H1 (cell line): Measurements from ENCODE around the gene AGPAT4. TPM values are rescaled to one million over a fixed set of nuclear protein-coding genes. Genes with fewer than 3 reads are reported as not detected.

Experiments
- CTCF ChIA-PET: fragments of 300-600 bp; sonication (Branson Sonifier 250); formaldehyde crosslinking; loops from one replicate; lab custom pipeline; 2021; ENCODE audit not compliant: partially characterized antibody; lab: Charles Lee
- POLR2A ChIA-PET: fragments of 300-600 bp; sonication (Branson Sonifier 250); formaldehyde crosslinking; loops from one replicate; lab custom pipeline; 2021; ENCODE audit warnings: inconsistent platforms; ENCODE audit not compliant: partially characterized antibody; lab: Charles Lee
- DNase-seq, 2 experiments: peaks; one replicate each; pipeline versions ENCODE4 v3.0.0 to v3.0.0-alpha.2; 2010 to 2022; ENCODE audit warnings: low spot score in 2 of 2, low read depth in 1 of 2, mixed read lengths in 1 of 2
- FAIRE-seq: peaks from 2 replicates; lab custom pipeline; 2011; peaks lifted over from hg19 to GRCh38; lab: Jason Lieb, UNC
- H2AFZ ChIP-seq: 2 replicates; pipeline ENCODE4 v1.8.1; 2012; ENCODE audit warnings: low read length, inconsistent platforms
- H2AK5ac ChIP-seq: 2 replicates; pipeline ENCODE4 v1.6.1; 2013; ENCODE audit warnings: low read depth, low read length
- H2BK120ac ChIP-seq: replicated peaks from 2 replicates; pipeline ENCODE3; 2013; ENCODE audit warnings: low read depth, low read length, inconsistent platforms
- H2BK12ac ChIP-seq: 2 replicates; pipeline ENCODE4 v1.6.1; 2013; ENCODE audit warnings: low read depth, low read length
- H2BK15ac ChIP-seq: 2 replicates; pipeline ENCODE4 v1.6.1; 2013; ENCODE audit warnings: low read length
- H2BK20ac ChIP-seq: 2 replicates; pipeline ENCODE4 v1.6.1; 2013; ENCODE audit warnings: low read length
- H2BK5ac ChIP-seq: 2 replicates; pipeline ENCODE4 v1.6.1; 2013; ENCODE audit warnings: low read depth, low read length
- H3K14ac ChIP-seq: 2 replicates; pipeline ENCODE4 v1.6.1; 2013; ENCODE audit warnings: inconsistent platforms; ENCODE audit not compliant: insufficient read length
- H3K18ac ChIP-seq: 2 replicates; pipeline ENCODE4 v1.6.1; 2013; ENCODE audit warnings: low read length; ENCODE audit errors: extremely low read depth
- H3K23ac ChIP-seq: 2 replicates; pipeline ENCODE4 v1.6.1; 2013; ENCODE audit warnings: inconsistent platforms; ENCODE audit not compliant: insufficient read length
- H3K23me2 ChIP-seq: 2 replicates; pipeline ENCODE4 v1.6.1; 2013; ENCODE audit warnings: low read depth, low read length
- H3K27ac ChIP-seq: 2 replicates; pipeline ENCODE4 v1.6.1; 2011; ENCODE audit warnings: low read depth, low read length, inconsistent platforms
- H3K27me3 ChIP-seq, 4 experiments: replicated peaks in 1 of 4; 1 replicate in 1 of 4; 2 replicates in 3 of 4; pipeline versions ENCODE4 v1.6.1 to v1.8.1; 2011 to 2013; ENCODE audit warnings: low read length in 3 of 4, mild to moderate bottlenecking in 3 of 4, inconsistent platforms in 2 of 4, mixed read lengths in 2 of 4, moderate library complexity in 1 of 4; ENCODE audit not compliant: control insufficient read depth in 3 of 4, insufficient read depth in 3 of 4; ENCODE audit errors: extremely low read depth in 1 of 4
- H3K36me3 ChIP-seq, 4 experiments: 2 replicates each; pipeline versions ENCODE4 v1.6.1 to v1.8.1; 2011 to 2013; ENCODE audit warnings: mild to moderate bottlenecking in 4 of 4, low read length in 3 of 4, moderate library complexity in 2 of 4, control low read depth in 1 of 4, inconsistent platforms in 1 of 4; ENCODE audit not compliant: insufficient read depth in 4 of 4, control insufficient read depth in 2 of 4
- H3K4ac ChIP-seq: replicated peaks from 2 replicates; pipeline ENCODE3; 2013; ENCODE audit warnings: low read length, low read depth, mixed read lengths, inconsistent platforms; ENCODE audit not compliant: insufficient read length
- H3K4me1 ChIP-seq, 4 experiments: replicated peaks in 1 of 4; 1 replicate in 1 of 4; 2 replicates in 3 of 4; pipeline versions ENCODE4 v1.6.1 to v1.8.1; 2011 to 2013; ENCODE audit warnings: low read length in 3 of 4, inconsistent platforms in 2 of 4, mixed read lengths in 1 of 4; ENCODE audit not compliant: insufficient read depth in 4 of 4, control insufficient read depth in 3 of 4
- H3K4me2 ChIP-seq, 2 experiments: 2 replicates each; pipeline versions ENCODE4 v1.6.1 to v1.8.1; 2011 to 2013; ENCODE audit warnings: low read depth in 2 of 2, low read length in 2 of 2, control low read depth in 1 of 2, inconsistent platforms in 1 of 2, mild to moderate bottlenecking in 1 of 2; ENCODE audit not compliant: insufficient read depth in 1 of 2
- H3K4me3 ChIP-seq, 4 experiments: fragments of 200-600, 300-600 bp in 1 of 4; sonication (generic), shearing (Covaris generic), sonication (Bioruptor Twin) in 1 of 4; 2 replicates each; pipeline versions ENCODE4 v1.5.1 to v1.8.1; 2011 to 2016; ENCODE audit warnings: low read length in 4 of 4, low read depth in 3 of 4, control low read depth in 2 of 4, inconsistent platforms in 2 of 4, mild to moderate bottlenecking in 2 of 4, mixed read lengths in 1 of 4, moderate library complexity in 1 of 4; ENCODE audit not compliant: insufficient read depth in 2 of 4; ENCODE audit errors: extremely low read depth in 1 of 4
- H3K56ac ChIP-seq: replicated peaks from 2 replicates; pipeline ENCODE3; 2013; ENCODE audit warnings: low read depth, mild to moderate bottlenecking, mixed read lengths, low read length, inconsistent platforms; ENCODE audit not compliant: insufficient read length
- H3K79me1 ChIP-seq: 2 replicates; pipeline ENCODE4 v1.6.1; 2013; ENCODE audit warnings: low read depth, low read length, control low read depth
- H3K79me2 ChIP-seq, 2 experiments: 2 replicates each; pipeline versions ENCODE4 v1.6.1 to v1.8.1; 2012 to 2013; ENCODE audit warnings: low read length in 2 of 2, mild to moderate bottlenecking in 2 of 2, inconsistent platforms in 1 of 2; ENCODE audit not compliant: insufficient read depth in 2 of 2, control insufficient read depth in 1 of 2
- H3K9ac ChIP-seq, 4 experiments: replicated peaks in 1 of 4; 1 replicate in 1 of 4; 2 replicates in 3 of 4; pipeline versions ENCODE4 v1.6.1 to v1.8.1; 2011 to 2013; ENCODE audit warnings: low read depth in 3 of 4, low read length in 3 of 4, control low read depth in 2 of 4, mild to moderate bottlenecking in 2 of 4, moderate library complexity in 2 of 4, inconsistent platforms in 1 of 4; ENCODE audit errors: extremely low read depth in 1 of 4
- H3K9me3 ChIP-seq, 2 experiments: 2 replicates each; pipeline versions ENCODE4 v1.6.1 to v1.8.1; 2012 to 2013; ENCODE audit warnings: mild to moderate bottlenecking in 2 of 2, moderate library complexity in 2 of 2, control low read depth in 1 of 2, inconsistent platforms in 1 of 2, low read depth in 1 of 2, low read length in 1 of 2, mixed read lengths in 1 of 2; ENCODE audit not compliant: insufficient read depth in 2 of 2
- H4K20me1 ChIP-seq, 2 experiments: replicated peaks in 1 of 2; 2 replicates each; pipeline versions ENCODE3 to v1.8.1; 2011 to 2013; ENCODE audit warnings: inconsistent platforms in 2 of 2, low read length in 2 of 2, mild to moderate bottlenecking in 1 of 2; ENCODE audit not compliant: insufficient read depth in 2 of 2, control insufficient read depth in 1 of 2
- H4K5ac ChIP-seq: 2 replicates; pipeline ENCODE4 v1.6.1; 2013; ENCODE audit warnings: low read length, low read depth, mixed read lengths, inconsistent platforms; ENCODE audit not compliant: insufficient read length
- H4K8ac ChIP-seq: 2 replicates; pipeline ENCODE4 v1.8.0; 2013; ENCODE audit warnings: mild to moderate bottlenecking, moderate library complexity, low read length, inconsistent platforms; ENCODE audit not compliant: insufficient read depth; ENCODE audit errors: extremely low read depth
- H4K91ac ChIP-seq: replicated peaks from 2 replicates; pipeline ENCODE3; 2013; ENCODE audit warnings: low read length, mixed read lengths, inconsistent platforms; ENCODE audit not compliant: insufficient read length
- CBX8 ChIP-seq: fragments of 300-800, 300-1000 bp; sonication (generic); IDR thresholded peaks from 2 replicates; pipeline ENCODE4 v1.7.1; 2016; ENCODE audit warnings: low read depth, low read length, borderline replicate concordance
- WGBS, 2 experiments: shearing (Covaris generic) in 1 of 2; methylation state at CpG; one replicate each; pipeline versions ENCODE4 v1.1.6 to v1.1.7; 2013 to 2015; ENCODE audit warnings: low lambda C conversion rate in 2 of 2, mixed read lengths in 2 of 2, inconsistent platforms in 1 of 2, low coverage in 1 of 2, missing lambda C conversion rate in 1 of 2; ENCODE audit not compliant: insufficient replicate concordance in 2 of 2, insufficient coverage in 1 of 2, insufficient read length in 1 of 2; ENCODE audit errors: extremely low coverage in 1 of 2, missing lambda C conversion rate in 1 of 2; 5-methylcytosine and 5-hydroxymethylcytosine counted together
- polyA plus RNA-seq, 7 experiments: library from polyadenylated mRNA; depleted of rRNA in 3 of 7; stranded (reverse) in 5 of 7; unstranded in 2 of 7; fragments of >200 nt in 5 of 7; fragments of 200-250 nt in 2 of 7; gene quantifications; 1 replicate in 5 of 7; 2 replicates in 1 of 7; 4 replicates in 1 of 7; pipeline versions ENCODE4 v1.2.1 to v1.2.3, GENCODE V29; 2011 to 2013; ENCODE audit warnings: missing spikeins in 2 of 7, mixed read lengths in 2 of 7
- total RNA-seq: library from RNA; stranded (reverse); fragmentation: NEBNext Ultra II Directional; extraction: Animal tissue kit (Norgen Biotek cat#: 25700); gene quantifications from 2 replicates; pipeline ENCODE4 v1.2.1, GENCODE V29; 2021
- TF ChIP-seq, protein P1 (sequence below), 3 experiments: IDR thresholded peaks; 1 replicate in 2 of 3; 2 replicates in 1 of 3; pipeline versions ENCODE4 v1.5.1 to v1.6.1; 2011; ENCODE audit warnings: low read length in 3 of 3, mild to moderate bottlenecking in 3 of 3, inconsistent platforms in 2 of 3, low read depth in 1 of 3, moderate library complexity in 1 of 3; ENCODE audit not compliant: insufficient read depth in 1 of 3; ENCODE audit errors: control extremely low read depth in 1 of 3

Gene AGPAT4
- total and polyA plus RNA-seq, 2 of the 8 experiments (the other 6 are each of a cell fraction or from before 2014, with no cell fraction given), result 13.5 to 23.8 TPM

DNA sequence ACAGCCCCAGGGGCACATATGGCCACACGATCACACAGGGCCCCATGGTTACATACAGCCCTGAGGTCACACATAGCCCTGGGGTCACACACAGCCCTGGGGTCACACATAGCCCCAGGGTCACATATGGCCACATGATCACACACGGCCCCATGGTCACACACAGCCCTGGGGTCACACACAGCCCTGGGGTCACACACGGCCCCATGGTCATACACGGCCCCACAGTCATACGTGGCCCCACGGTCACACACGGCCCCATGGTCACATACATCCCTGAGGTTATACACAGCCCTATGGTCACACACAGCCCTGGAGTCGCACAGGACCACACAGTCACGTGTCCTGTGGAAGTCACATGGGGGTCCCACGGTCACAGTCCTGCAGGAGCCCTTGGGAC, 120.1 kb downstream of the AGPAT4 start:
- CTCF ChIA-PET, result interaction anchor here (1.3 to 5.8 kb wide), 7 partner anchors 15 to 220 kb away, joined by 4 to 40 read pairs (median 7); partner anchors contain the start of gene AGPAT4
- H3K23me2 ChIP-seq, result no peaks in the 10 kb centered on the region
- H3K14ac ChIP-seq, result no peak overlapping the region
- no peak overlapping the region for H2BK12ac ChIP-seq
- H3K36me3 ChIP-seq, result peaks cover 2 to 26% (median 7%) of the 10 kb centered on the region in 4 experiments; a peak in 6 of 8 replicates
- no peak for TF ChIP-seq CBX8
- TF ChIP-seq, protein P1, sequence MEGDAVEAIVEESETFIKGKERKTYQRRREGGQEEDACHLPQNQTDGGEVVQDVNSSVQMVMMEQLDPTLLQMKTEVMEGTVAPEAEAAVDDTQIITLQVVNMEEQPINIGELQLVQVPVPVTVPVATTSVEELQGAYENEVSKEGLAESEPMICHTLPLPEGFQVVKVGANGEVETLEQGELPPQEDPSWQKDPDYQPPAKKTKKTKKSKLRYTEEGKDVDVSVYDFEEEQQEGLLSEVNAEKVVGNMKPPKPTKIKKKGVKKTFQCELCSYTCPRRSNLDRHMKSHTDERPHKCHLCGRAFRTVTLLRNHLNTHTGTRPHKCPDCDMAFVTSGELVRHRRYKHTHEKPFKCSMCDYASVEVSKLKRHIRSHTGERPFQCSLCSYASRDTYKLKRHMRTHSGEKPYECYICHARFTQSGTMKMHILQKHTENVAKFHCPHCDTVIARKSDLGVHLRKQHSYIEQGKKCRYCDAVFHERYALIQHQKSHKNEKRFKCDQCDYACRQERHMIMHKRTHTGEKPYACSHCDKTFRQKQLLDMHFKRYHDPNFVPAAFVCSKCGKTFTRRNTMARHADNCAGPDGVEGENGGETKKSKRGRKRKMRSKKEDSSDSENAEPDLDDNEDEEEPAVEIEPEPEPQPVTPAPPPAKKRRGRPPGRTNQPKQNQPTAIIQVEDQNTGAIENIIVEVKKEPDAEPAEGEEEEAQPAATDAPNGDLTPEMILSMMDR (IDR thresholded peaks at IDR 0.05; ENCODE audit: control extremely low read depth in 1 of 3, insufficient read depth in 1 of 3, low read depth in 1 of 3, low read length in 3 of 3), result no peak
- TF ChIP-seq, all 59 proteins: peak for 0
- Histone ChIP-seq H2AFZ (no peak overlapping the region), H2BK120ac (no peak overlapping the region), H4K20me1 (peaks cover 2 to 7% of the 10 kb centered on the region in 2 experiments), H4K5ac (no peak overlapping the region), H3K4me1 (no peaks in the 10 kb centered on the region), H4K91ac (no peak overlapping the region), H3K18ac (no peak overlapping the region), H3K79me1 (no peaks in the 10 kb centered on the region; the same call in 1 of the 2 replicates), H3K56ac (no peak overlapping the region), H3K27me3 (no peaks in the 10 kb centered on the region), H2BK5ac (no peak overlapping the region), H2AK5ac (no peak overlapping the region), H3K79me2 (no peaks in the 10 kb centered on the region), H3K4ac (no peak overlapping the region), H3K9me3 (peaks cover 3 to 11% of the 10 kb centered on the region in 2 experiments; a peak in 3 of 4 replicates), H4K8ac (no peak overlapping the region), H3K27ac (no peak overlapping the region), H2BK15ac (no peak overlapping the region), H3K4me3 (no peak overlapping the region), H3K4me2 (no peak overlapping the region), H2BK20ac (no peak overlapping the region), H3K9ac (no peak overlapping the region), H3K23ac (no peak overlapping the region)
- DNase-seq (no peak), FAIRE-seq (no peak)
- WGBS, 2 experiments, result 96% methylated on average over 9 of the region's 10 CpGs; no CpG with 5 or more reads in 1 of the 2 experiments
- POLR2A ChIA-PET, result no interaction called here
